Measurements from ENCODE around the gene OR1L8.
A peak's percentile ranks its signal among the peaks of the same experiment; 100 is the strongest.
"Not testable (repeated sequence)": the region's sequence is repeated elsewhere in the genome, so short reads cannot be mapped to it uniquely, and the experiment has no call there.

OR1L8 gene, protein sequence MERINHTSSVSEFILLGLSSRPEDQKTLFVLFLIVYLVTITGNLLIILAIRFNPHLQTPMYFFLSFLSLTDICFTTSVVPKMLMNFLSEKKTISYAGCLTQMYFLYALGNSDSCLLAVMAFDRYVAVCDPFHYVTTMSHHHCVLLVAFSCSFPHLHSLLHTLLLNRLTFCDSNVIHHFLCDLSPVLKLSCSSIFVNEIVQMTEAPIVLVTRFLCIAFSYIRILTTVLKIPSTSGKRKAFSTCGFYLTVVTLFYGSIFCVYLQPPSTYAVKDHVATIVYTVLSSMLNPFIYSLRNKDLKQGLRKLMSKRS

DNA sequence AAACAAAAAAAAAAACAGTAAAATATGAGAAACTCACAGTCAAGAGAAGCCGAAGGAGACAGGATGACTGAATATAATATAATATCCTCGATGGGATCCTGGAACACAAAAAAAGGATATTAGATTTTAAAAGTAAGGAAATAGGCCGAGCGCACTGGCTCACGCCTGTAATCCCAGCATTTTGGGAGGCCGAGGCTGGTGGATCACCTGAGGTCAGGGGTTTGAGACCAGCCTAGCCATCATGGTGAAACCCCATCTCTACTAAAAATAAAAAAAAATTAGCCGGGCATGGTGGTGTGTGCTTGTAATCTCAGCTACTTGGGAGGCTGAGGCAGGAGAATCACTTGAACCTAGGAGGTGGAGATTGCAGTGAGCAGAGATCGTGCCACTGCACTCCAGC lies at the start of gene OR1L8:
Gene OR1L8, minus strand, starts transcription at position 101 of the 400 bp plus-strand sequence. CDS start 14,907 bp downstream, outside the sequence.
- intact Hi-C loops (cut with DNase I): not testable (repeated sequence)
- peak in 1 of 10 donors; percentile 32 for DNase-seq

GRCh38 chr9:122619996-122620395 lies 36.8 kb upstream of the OR1L8 start:
- no peak for DNase-seq
- intact Hi-C loops (cut with DNase I): no loop called here

- no peak for DNase-seq
- intact Hi-C loops (cut with DNase I): no loop called here
These were observed 31.2 kb upstream of the OR1L8 start, which contains the start of gene OR1Q1 for GRCh38 chr9:122614362-122614761. Gene OR1Q1 (plus strand): TSS chr9:122614738. CDS start chr9:122614738, 0 bp downstream.

GRCh38 chr9:122609804-122610203 lies 26.6 kb upstream of the OR1L8 start:
- intact Hi-C loops (cut with DNase I): no loop called here
- no peak for DNase-seq

DNA sequence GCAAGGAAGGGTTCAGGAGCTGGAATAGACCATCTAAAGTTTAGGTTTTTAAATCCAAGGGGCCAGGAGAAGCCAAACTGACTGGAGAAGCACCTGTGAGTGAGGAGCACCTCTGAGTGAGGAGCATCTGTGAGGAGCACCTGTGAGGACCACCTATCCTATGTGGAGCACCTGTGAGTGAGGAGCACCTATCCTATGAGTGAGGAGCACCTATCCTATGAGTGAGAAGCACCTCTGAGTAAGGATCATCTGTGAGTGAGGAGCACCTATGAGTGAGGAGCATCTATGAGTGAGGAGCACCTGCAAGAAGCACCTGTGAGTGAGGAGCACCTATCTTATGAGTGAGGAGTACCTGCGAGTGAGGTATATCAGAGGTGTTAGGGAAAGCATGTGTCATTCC lies 23.4 kb upstream of the OR1L8 start:
- DNase-seq: no peak
- intact Hi-C loops (cut with DNase I): no loop called here

GRCh38 chr9:122605691-122606090 lies 22.5 kb upstream of the OR1L8 start:
- no peak for DNase-seq
- intact Hi-C loops (cut with DNase I): no loop called here

DNA sequence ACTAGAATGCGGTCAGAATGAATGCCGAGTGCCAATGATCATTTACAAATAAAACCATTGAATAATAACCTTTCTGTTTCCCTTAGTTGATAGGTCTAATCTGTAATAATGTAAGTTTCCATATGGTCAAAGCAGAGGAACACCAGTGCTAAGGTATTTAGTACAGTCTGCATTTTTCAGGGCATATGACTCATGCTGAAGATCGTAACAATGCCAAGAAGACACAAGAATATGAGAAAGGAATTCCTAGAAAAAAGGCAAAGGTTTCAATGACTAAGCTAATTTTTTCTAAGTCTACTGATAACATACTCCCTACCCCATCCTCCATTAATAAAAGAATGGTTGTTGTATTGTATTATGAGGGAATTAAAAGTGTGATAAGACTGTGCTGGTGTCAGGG lies 2.8 kb downstream of the OR1L8 start:
- intact Hi-C loops (cut with DNase I): no loop called here
- no peak for DNase-seq

GRCh38 chr9:122579874-122580273 lies 3.3 kb downstream of the OR1L8 start:
- intact Hi-C loops (cut with DNase I): no loop called here
- no peak for DNase-seq

DNA sequence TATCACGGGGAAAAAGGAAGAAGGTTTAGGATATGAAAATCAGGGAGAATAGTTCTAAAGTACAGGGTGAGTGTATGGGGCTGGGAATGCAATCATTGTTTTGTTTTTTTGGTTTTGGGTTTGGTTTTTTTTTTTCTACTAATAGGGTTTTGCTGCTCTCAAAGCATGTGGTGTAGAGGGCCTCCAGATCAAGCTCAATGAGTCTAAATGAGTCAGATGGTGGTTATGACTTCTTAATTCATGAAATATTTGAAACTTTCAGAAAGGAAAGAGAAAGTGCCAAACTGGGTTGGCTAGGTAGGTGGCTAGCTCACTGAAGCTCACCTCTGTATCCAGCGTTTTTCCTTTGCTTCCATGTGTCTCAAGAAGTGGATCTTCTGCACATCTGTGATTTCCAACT lies 10.7 kb downstream of the OR1L8 start:
- intact Hi-C loops (cut with DNase I): no loop called here
- no peak for DNase-seq

DNA sequence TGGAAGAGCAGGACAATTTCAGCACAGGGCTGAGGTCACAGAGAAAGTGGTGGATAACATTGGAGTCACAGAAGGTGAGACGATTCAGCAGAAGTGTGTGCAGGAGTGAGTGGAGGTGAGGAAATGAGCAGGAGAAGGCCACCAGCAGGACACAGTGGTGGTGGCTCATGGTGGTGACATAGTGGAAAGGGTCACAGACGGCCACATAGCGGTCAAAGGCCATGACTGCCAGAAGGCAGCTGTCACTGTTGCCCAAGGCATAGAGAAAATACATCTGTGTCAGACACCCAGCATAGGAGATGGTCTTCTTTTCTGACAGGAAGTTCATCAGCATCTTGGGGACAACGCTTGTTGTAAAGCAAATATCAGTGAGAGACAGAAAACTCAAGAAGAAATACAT lies 15.3 kb downstream of the OR1L8 start:
- intact Hi-C loops (cut with DNase I): no loop called here
- no peak for DNase-seq

DNA sequence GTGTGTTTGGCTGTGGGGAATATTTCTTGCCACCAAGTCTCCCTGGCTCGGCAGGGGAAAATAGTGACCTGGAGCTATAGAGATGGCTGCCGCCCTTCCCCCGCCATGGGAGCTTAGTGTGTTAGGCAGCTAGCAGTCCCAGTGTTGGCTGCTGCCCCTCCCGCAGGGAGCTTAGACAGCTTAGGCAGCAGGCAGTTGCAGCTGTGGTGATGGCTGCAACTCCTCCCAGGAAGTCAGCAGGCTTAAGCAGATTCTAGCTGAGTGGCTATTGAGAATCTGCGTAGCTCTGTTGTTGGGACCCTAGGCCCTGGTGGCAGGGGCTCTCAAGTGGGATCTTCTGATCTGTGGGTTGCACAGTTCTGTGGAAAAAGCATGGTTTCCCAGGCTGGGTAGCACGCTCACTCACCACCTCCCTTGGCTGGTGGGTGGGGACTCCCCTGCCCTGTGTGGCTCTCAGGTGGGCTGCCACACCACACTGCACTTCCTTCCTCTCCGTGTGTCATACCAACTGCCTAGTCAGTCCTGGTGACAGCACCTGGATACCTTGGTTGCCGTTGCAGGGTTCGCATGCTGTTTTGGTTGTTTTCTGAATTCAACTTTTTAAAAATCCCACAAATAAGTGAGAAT lies 20.9 kb downstream of the OR1L8 start:
- intact Hi-C loops (cut with DNase I): no loop called here
- DNase-seq: no peak

DNA sequence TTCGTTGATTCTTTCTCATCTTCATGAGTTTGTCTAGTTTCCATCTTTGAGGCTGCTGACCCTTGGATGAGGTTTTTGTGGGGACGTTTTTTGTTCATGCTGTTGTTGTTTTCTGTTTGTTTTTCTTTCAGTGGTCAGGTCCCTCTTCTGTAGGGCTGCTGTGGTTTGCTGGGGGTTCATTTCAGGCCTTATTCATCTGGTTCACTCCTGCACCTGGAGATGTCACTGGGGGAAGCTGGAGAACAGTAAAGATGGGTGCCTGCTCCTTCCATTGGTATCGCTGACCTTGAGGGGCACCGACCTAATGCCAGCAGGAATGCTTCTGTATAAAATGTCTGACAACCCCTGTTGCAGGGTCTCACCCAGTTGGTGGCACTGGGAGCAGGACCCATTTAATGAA lies 21.7 kb downstream of the OR1L8 start:
- no peak for DNase-seq
- intact Hi-C loops (cut with DNase I): no loop called here

- DNase-seq: no peak
- intact Hi-C loops (cut with DNase I): no loop called here
These were observed 30.4 kb downstream of the OR1L8 start, which contains the start of gene OR1N2 for GRCh38 chr9:122552812-122553211. Gene OR1N2 (plus strand): TSS chr9:122553112. CDS start chr9:122553212, 100 bp downstream.

DNA sequence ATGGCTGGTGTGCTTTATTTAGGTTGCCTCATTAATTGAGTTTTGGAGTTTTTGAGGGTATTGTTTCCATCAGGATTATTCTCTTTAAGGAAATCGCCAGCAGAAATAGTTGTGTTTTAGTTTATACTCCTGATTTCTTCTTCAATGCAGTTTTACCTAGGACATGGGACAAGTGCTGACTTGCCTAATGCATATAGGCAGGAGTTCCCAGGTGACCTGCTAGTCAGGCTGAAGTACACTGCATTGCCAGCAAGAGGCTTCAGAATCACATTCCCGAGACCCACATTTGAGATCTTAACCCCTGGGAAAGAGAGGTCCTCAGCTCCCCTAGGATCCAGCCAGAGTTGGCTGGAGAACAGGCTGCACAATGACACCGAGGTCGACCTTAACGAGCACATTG lies 31.8 kb downstream of the OR1L8 start:
- intact Hi-C loops (cut with DNase I): no loop called here
- DNase-seq: no peak

DNA sequence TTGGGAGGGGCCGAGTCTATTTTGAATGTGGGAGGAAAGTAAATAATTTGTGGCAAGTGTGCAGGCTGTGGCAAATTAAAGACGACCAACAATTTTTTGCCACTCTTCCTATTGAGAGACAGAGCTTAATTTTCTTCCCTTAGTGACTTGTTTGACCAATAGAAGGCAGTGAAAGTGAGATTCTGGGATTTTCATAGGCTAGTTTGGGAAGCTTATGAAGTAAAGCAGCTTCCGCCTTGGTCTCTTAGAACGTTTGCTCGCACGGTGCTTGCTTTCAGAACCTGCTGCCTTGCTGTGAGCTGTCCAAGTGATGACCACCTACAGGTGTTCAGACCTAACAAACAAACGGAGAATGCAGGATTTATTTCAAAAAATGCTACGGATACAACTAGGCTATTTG lies 37.0 kb downstream of the OR1L8 start:
- intact Hi-C loops (cut with DNase I): no loop called here
- no peak for DNase-seq

DNA sequence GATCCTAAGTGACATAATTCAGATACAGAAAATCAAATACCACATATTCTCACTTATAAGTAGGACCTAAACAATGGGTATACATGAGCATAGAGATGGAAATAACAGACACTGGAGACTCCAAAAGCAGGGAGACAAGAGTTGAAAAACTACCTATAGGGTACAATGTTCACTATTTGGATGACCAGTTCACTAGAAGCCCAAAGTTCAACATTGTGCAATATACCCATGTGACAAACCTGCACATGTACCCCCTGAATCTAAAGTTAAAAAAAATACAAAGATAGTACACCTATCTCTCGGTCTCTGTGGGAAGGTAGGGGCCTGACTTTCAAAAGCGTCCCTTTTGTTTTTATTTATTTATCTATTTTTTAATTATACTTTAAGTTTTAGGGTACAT lies 44.4 kb downstream of the OR1L8 start:
- DNase-seq: no peak
- intact Hi-C loops (cut with DNase I): no loop called here

- intact Hi-C loops (cut with DNase I); DNase-seq: not testable (repeated sequence)
These were observed 46.1 kb downstream of the OR1L8 start for GRCh38 chr9:122537066-122537465.

GRCh38 chr9:122536134-122536533 lies 47.0 kb downstream of the OR1L8 start:
- intact Hi-C loops (cut with DNase I): no loop called here
- DNase-seq: no peak

DNA sequence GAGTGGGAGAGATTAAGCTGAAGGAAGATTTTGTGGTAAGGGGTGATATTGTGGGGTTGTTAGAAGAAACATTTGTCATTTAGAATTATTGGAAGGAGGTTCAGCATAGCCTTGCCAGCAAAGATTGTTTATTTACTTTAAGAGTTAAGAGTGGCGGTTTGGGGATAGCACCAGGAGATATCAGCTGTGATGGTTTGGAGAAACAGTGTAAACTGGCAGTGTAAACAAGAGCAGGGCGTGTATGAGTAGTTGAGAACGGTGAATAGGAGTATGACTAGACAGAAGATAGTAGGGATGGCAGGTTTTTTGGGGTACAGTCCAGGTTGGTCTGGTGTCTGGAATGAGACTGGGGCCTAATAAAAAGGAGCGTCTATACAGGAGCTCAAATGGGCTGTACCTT lies 52.0 kb downstream of the OR1L8 start:
- DNase-seq; intact Hi-C loops (cut with DNase I): not testable (repeated sequence)

DNA sequence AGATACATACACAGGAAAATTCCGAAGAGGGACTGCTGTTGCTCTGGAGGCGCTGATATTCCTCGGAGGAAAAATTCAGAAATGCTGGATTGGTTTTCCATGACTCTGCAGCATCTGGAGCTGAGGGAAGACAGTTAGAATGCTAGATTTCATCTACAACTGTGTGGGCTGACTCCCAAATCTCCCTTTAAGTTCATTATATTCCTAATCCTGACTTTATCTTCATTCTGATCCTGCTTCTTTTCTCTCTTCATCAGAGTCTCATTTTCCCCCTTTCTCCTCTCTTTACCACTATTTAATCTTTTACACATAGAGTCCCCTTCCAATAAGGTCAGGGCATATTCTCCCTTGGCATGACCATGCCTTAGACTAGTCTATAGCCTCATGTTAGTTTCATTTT lies 56.0 kb downstream of the OR1L8 start, which contains the start of gene OR1N1:
Gene OR1N1, minus strand, starts transcription at position 101 of the 400 bp plus-strand sequence. Its CDS starts 0 bp downstream, at position 101.
- DNase-seq: no peak
- intact Hi-C loops (cut with DNase I): no loop called here

DNA sequence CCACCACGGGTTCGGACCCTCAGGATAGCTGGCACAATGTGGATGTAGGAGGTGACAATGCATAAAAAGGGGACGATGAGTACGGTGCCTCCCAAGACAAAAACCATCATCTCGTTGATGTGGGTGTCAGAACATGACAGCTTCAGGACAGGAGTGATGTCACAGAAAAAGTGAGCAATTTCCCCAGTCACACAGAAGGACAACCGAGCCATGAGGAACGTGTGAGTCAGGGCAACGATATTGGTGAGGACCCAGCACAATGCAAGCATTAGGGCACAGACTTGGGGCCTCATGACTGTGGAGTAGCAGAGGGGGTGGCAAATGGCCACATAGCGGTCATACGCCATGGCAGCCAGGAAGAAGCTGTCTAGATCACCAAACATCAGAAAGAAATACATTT lies 56.6 kb downstream of the OR1L8 start:
- intact Hi-C loops (cut with DNase I): no loop called here
- no peak for DNase-seq

- DNase-seq: no peak
- intact Hi-C loops (cut with DNase I): no loop called here
These were observed 63.8 kb downstream of the OR1L8 start for GRCh38 chr9:122519376-122519775.

Measured in posterior cingulate gyrus (tissue), 11 donors.